HCT116 (cell line): Measurements from ENCODE around the gene ICAM1. TPM values are rescaled to one million over a fixed set of nuclear protein-coding genes. Genes with fewer than 3 reads are reported as not detected.
A peak's percentile ranks its signal among the peaks of the same experiment; 100 is the strongest.

Experiments used
- ATAC-seq: fragments of 200-7000 bp; cut with Tn5 transposase; 2 replicates; pipeline ENCODE4 v1.9.1; 2020; ENCODE audit warnings: mild to moderate bottlenecking, moderate library complexity
- BruUV-seq: library from RNA; stranded (reverse); fragments of 400-500 nt; replicated peaks from 2 replicates; lab custom pipeline; 2021; lab: Mats Ljungman, UMichigan
- CTCF ChIA-PET: fragments of 300-600 bp; sonication (Branson Sonifier 250); formaldehyde crosslinking; loops from one replicate; lab custom pipeline; 2021; ENCODE audit warnings: antibody characterized with exemption; lab: Charles Lee
- POLR2A ChIA-PET: fragments of 300-600, 350-600 bp; sonication (Branson Sonifier 250); formaldehyde crosslinking; loops from one replicate; lab custom pipeline; 2021; ENCODE audit warnings: antibody characterized with exemption; lab: Charles Lee
- RAD21 ChIA-PET, 2 experiments: fragments of 300-600 bp; sonication (Branson Sonifier 250); formaldehyde crosslinking; loops; one replicate each; lab custom pipeline; 2023; ENCODE audit warnings: low total read pairs in 2 of 2; ENCODE audit not compliant: uncharacterized antibody in 2 of 2, unreplicated experiment in 2 of 2, low non-redundant PET in 1 of 2; lab: Charles Lee
- DNase-seq: peaks from one replicate; pipeline ENCODE4 v3.0.0-alpha.2; 2010; ENCODE audit warnings: low read depth, low spot score
- H2AFZ ChIP-seq: fragments of 200-600 bp; shearing (Covaris generic), sonication (generic); 2 replicates; pipeline ENCODE4 v1.6.1; 2017; ENCODE audit warnings: low read depth, mixed run types, mixed read lengths, antibody characterized with exemption, low read length; ENCODE audit not compliant: poor library complexity, severe bottlenecking
- H3K27ac ChIP-seq: 2 replicates; pipeline ENCODE4 v1.5.1; 2012; ENCODE audit warnings: low read depth, low read length
- H3K27me3 ChIP-seq: fragments of 200-600 bp; sonication (generic); 2 replicates; pipeline ENCODE4 v1.6.1; 2016; ENCODE audit warnings: mixed run types, low read length, mixed read lengths; ENCODE audit not compliant: insufficient read depth
- H3K36me3 ChIP-seq, 2 experiments: fragments of 200-500 bp in 1 of 2; fragments of 200-600 bp in 1 of 2; sonication (Bioruptor generic) in 1 of 2; sonication (generic) in 1 of 2; 2 replicates each; pipeline versions ENCODE4 v1.5.1 to v1.6.1; 2014 to 2016; ENCODE audit warnings: low read length in 2 of 2, inconsistent platforms in 1 of 2, mixed read lengths in 1 of 2, mixed run types in 1 of 2; ENCODE audit not compliant: insufficient read depth in 2 of 2, control insufficient read depth in 1 of 2
- H3K4me1 ChIP-seq, 2 experiments: fragments of 200-600 bp in 1 of 2; sonication (generic) in 1 of 2; 2 replicates each; pipeline versions ENCODE4 v1.5.1 to v1.6.1; 2012 to 2017; ENCODE audit warnings: low read length in 2 of 2, inconsistent platforms in 1 of 2, mild to moderate bottlenecking in 1 of 2, mixed read lengths in 1 of 2, mixed run types in 1 of 2, moderate library complexity in 1 of 2; ENCODE audit not compliant: insufficient read depth in 2 of 2, control insufficient read depth in 1 of 2
- H3K4me2 ChIP-seq: fragments of 200-600 bp; sonication (generic); 2 replicates; pipeline ENCODE4 v1.6.1; 2017; ENCODE audit warnings: mixed run types, low read length, mixed read lengths
- H3K4me3 ChIP-seq, 2 experiments: fragments of 200-600 bp in 1 of 2; sonication (generic) in 1 of 2; replicated peaks in 1 of 2; 2 replicates each; pipeline ENCODE4 v1.5.1; 2011 to 2016; ENCODE audit warnings: low read length in 2 of 2, control low read depth in 1 of 2, low read depth in 1 of 2, mild to moderate bottlenecking in 1 of 2, mixed read lengths in 1 of 2, mixed run types in 1 of 2
- H3K79me2 ChIP-seq: fragments of 200-600 bp; sonication (generic); 2 replicates; pipeline ENCODE4 v1.6.1; 2017; ENCODE audit warnings: mild to moderate bottlenecking, mixed run types, low read length, moderate library complexity, mixed read lengths; ENCODE audit not compliant: insufficient read depth
- H3K9ac ChIP-seq: fragments of 200-600 bp; sonication (generic); 2 replicates; pipeline ENCODE4 v1.6.1; 2016; ENCODE audit warnings: low read length, mixed read lengths
- H3K9me2 ChIP-seq: fragments of 200-600 bp; sonication (generic), shearing (Covaris generic); 2 replicates; pipeline ENCODE4 v1.6.1; 2017; ENCODE audit warnings: mixed run types, mild to moderate bottlenecking, moderate library complexity; ENCODE audit not compliant: insufficient read depth
- H3K9me3 ChIP-seq, 2 experiments: fragments of 200-500 bp in 1 of 2; fragments of 200-600 bp in 1 of 2; sonication (Bioruptor generic) in 1 of 2; sonication (generic) in 1 of 2; 2 replicates each; pipeline ENCODE4 v1.6.1; 2014 to 2017; ENCODE audit warnings: low read length in 2 of 2, mixed read lengths in 2 of 2, inconsistent platforms in 1 of 2, low read depth in 1 of 2, mild to moderate bottlenecking in 1 of 2, mixed run types in 1 of 2, moderate library complexity in 1 of 2; ENCODE audit not compliant: control insufficient read depth in 1 of 2, insufficient read depth in 1 of 2
- H4K20me1 ChIP-seq: fragments of 200-600 bp; sonication (generic), shearing (Covaris generic); 2 replicates; pipeline ENCODE4 v1.6.1; 2017; ENCODE audit warnings: mixed run types, mild to moderate bottlenecking, moderate library complexity; ENCODE audit not compliant: insufficient read depth
- EGR1 ChIP-seq: IDR thresholded peaks from 2 replicates; pipeline ENCODE4 v1.6.1; 2012; ENCODE audit warnings: low read depth
- EZH2 ChIP-seq: fragments of 200-600 bp; sonication (generic); IDR thresholded peaks from 2 replicates; pipeline ENCODE4 v1.6.1; 2017; ENCODE audit warnings: antibody characterized with exemption, mixed run types
- EZH2phosphoT487 ChIP-seq: fragments of 200-600 bp; IDR thresholded peaks from 2 replicates; pipeline ENCODE4 v1.6.1; 2018; ENCODE audit warnings: antibody characterized with exemption, borderline replicate concordance
- MAX ChIP-seq: IDR thresholded peaks from 2 replicates; pipeline ENCODE4 v1.6.1; 2012
- POLR2AphosphoS5 ChIP-seq: IDR thresholded peaks from 2 replicates; pipeline ENCODE4 v1.6.1; 2011; ENCODE audit warnings: mild to moderate bottlenecking, low read depth, low read length, moderate library complexity
- SIN3A ChIP-seq: IDR thresholded peaks from 2 replicates; pipeline ENCODE4 v1.6.1; 2012; ENCODE audit warnings: low read depth
- SRF ChIP-seq: IDR thresholded peaks from 2 replicates; pipeline ENCODE4 v1.6.1; 2012; ENCODE audit warnings: low read depth
- ZNF274 ChIP-seq: fragments of 200-500 bp; sonication (Bioruptor generic); IDR thresholded peaks from 2 replicates; pipeline ENCODE4 v1.6.1; 2014; ENCODE audit warnings: mild to moderate bottlenecking, low read depth, low read length, inconsistent platforms
- intact Hi-C: fragments of 100-400 bp; cut with micrococcal nuclease; formaldehyde crosslinking; loops from 2 replicates; pipeline ENCODE4 v1.10.0; 2022
- total RNA-seq: library from RNA; stranded (reverse); gene quantifications from one replicate; pipeline ENCODE4 v1.2.1, GENCODE V29; 2021; ENCODE audit not compliant: unreplicated experiment
- TF ChIP-seq, protein P1 (sequence below): IDR thresholded peaks from 2 replicates; pipeline ENCODE4 v1.6.1; 2011; ENCODE audit warnings: mild to moderate bottlenecking, low read length, moderate library complexity; ENCODE audit not compliant: insufficient replicate concordance; ENCODE audit errors: extremely low read depth
- TF ChIP-seq, protein P2 (sequence below): IDR thresholded peaks from 2 replicates; pipeline ENCODE4 v1.6.1; 2012; ENCODE audit warnings: low read depth

ICAM1 gene
- total RNA-seq, 1 experiment from 2014 or later: 5.0 TPM

DNA sequence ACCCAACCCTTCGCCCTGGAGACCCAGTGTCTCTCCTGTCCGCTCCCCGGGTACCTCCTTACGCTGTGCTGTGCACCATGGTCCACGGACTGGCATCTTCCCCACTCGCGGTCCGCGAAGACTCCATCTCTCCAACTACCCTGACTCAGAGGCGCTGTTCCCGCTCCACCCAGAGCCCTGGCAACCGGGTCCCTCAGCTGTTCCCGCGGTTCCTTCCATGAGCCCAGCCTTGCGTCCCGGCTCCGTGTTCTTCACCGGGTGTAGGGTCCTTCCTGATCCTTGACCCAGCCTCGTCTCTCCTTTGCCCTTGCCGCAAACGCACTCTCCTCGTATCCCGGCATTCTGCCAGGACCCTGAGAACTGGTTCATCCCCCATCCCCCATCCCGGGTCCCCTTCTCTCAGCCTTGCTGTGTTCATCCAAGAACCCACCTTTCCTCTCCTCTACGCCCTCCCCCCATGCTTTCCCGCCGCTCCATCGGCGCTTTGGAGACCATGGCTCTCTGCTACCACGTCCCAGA, 19.5 kb downstream of the ICAM1 start (continued):
- TF ChIP-seq, protein P1, sequence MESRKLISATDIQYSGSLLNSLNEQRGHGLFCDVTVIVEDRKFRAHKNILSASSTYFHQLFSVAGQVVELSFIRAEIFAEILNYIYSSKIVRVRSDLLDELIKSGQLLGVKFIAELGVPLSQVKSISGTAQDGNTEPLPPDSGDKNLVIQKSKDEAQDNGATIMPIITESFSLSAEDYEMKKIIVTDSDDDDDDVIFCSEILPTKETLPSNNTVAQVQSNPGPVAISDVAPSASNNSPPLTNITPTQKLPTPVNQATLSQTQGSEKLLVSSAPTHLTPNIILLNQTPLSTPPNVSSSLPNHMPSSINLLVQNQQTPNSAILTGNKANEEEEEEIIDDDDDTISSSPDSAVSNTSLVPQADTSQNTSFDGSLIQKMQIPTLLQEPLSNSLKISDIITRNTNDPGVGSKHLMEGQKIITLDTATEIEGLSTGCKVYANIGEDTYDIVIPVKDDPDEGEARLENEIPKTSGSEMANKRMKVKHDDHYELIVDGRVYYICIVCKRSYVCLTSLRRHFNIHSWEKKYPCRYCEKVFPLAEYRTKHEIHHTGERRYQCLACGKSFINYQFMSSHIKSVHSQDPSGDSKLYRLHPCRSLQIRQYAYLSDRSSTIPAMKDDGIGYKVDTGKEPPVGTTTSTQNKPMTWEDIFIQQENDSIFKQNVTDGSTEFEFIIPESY: no peak
- TF ChIP-seq, all 23 proteins: peak for 0

GRCh38 chr19:10290876-10291553, 20.1 kb downstream of the ICAM1 start:
- intact Hi-C loops: no loop called here
- no peaks in the 10 kb centered on the region for H3K27me3 ChIP-seq
- H2AFZ ChIP-seq: no peak overlapping the region
- ChIA-PET RAD21 (no interaction called here), POLR2A (interaction anchor here (0.6 to 2.6 kb wide), 3 partner anchors 43 to 44 kb away, joined by 3 to 26 read pairs (median 4); partner anchors contain the start of gene RAVER1)
- peak; percentile 50 for DNase-seq
- peaks cover 2 to 23% of the 10 kb centered on the region in 2 experiments; a peak in 2 of 4 replicates for H3K36me3 ChIP-seq
- H3K79me2 ChIP-seq: peaks cover 16% of the 10 kb centered on the region; the same call in 1 of the 2 replicates
- H3K4me3 ChIP-seq: peak overlapping the region; percentile 77 to 91
- no peaks in the 10 kb centered on the region for H4K20me1 ChIP-seq
- H3K9me2 ChIP-seq: no peaks in the 10 kb centered on the region
- H3K4me2 ChIP-seq: peak overlapping the region; percentile 100
- ATAC-seq: peak; percentile 41
- no peaks in the 10 kb centered on the region for H3K9me3 ChIP-seq
- TF ChIP-seq ZNF274: no peak
- TF ChIP-seq, protein P1: no peak
- TF ChIP-seq SIN3A: peak; percentile 71; the same call in 1 of the 2 replicates
- TF ChIP-seq, protein P2, sequence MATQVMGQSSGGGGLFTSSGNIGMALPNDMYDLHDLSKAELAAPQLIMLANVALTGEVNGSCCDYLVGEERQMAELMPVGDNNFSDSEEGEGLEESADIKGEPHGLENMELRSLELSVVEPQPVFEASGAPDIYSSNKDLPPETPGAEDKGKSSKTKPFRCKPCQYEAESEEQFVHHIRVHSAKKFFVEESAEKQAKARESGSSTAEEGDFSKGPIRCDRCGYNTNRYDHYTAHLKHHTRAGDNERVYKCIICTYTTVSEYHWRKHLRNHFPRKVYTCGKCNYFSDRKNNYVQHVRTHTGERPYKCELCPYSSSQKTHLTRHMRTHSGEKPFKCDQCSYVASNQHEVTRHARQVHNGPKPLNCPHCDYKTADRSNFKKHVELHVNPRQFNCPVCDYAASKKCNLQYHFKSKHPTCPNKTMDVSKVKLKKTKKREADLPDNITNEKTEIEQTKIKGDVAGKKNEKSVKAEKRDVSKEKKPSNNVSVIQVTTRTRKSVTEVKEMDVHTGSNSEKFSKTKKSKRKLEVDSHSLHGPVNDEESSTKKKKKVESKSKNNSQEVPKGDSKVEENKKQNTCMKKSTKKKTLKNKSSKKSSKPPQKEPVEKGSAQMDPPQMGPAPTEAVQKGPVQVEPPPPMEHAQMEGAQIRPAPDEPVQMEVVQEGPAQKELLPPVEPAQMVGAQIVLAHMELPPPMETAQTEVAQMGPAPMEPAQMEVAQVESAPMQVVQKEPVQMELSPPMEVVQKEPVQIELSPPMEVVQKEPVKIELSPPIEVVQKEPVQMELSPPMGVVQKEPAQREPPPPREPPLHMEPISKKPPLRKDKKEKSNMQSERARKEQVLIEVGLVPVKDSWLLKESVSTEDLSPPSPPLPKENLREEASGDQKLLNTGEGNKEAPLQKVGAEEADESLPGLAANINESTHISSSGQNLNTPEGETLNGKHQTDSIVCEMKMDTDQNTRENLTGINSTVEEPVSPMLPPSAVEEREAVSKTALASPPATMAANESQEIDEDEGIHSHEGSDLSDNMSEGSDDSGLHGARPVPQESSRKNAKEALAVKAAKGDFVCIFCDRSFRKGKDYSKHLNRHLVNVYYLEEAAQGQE: no peak
- TF ChIP-seq SRF: no peak
- peak; percentile 58 for TF ChIP-seq POLR2AphosphoS5
- no peak for TF ChIP-seq EZH2
- no peak for TF ChIP-seq EZH2phosphoT487
- peak; percentile 73 for TF ChIP-seq MAX
- TF ChIP-seq EGR1: no peak
- TF ChIP-seq, all 23 proteins: peak for 3
- Histone ChIP-seq H3K27ac (peak overlapping the region; percentile 76), H3K9ac (peak overlapping the region; percentile 94), H3K4me1 (peaks cover 13 to 55% of the 10 kb centered on the region in 2 experiments)
- BruUV-seq: no TSS peak
- CTCF ChIA-PET: interaction anchor here (0.6 to 2.7 kb wide), 5 partner anchors 34 to 127 kb away, joined by 3 to 22 read pairs (median 3); no protein-coding TSS in a partner anchor
